ENCODE measurements around the gene OR2V1.

Gene OR2V1

GRCh38 chr5:181088289-181088688 lies 42.7 kb downstream of the OR2V1 start:
- DNase-seq (ENCODE audit: extremely low read depth, low read depth), result no peak
- peak; percentile 58 for TF ChIP-seq CTCF (IDR thresholded peaks at IDR 0.05; ENCODE audit: low read depth, low read length, missing control alignments)
- H3K4me3 ChIP-seq (replicated peaks; ENCODE audit: low read depth, low read length), result no peak overlapping the region

- DNase-seq (ENCODE audit: extremely low read depth, low read depth), result no peak
- TF ChIP-seq CTCF (IDR thresholded peaks at IDR 0.05; ENCODE audit: low read depth, low read length, missing control alignments), result no peak
- no peak overlapping the region for H3K4me3 ChIP-seq (replicated peaks; ENCODE audit: low read depth, low read length)
Measured at GRCh38 chr5:181087309-181087708, 43.7 kb downstream of the OR2V1 start.

GRCh38 chr5:181086884-181087205 lies 44.1 kb downstream of the OR2V1 start:
- no peak for DNase-seq (ENCODE audit: extremely low read depth, low read depth)
- no peak for TF ChIP-seq CTCF (IDR thresholded peaks at IDR 0.05; ENCODE audit: low read depth, low read length, missing control alignments)
- H3K4me3 ChIP-seq (replicated peaks; ENCODE audit: low read depth, low read length), result no peak overlapping the region

- DNase-seq (ENCODE audit: extremely low read depth, low read depth), result no peak
- TF ChIP-seq CTCF (IDR thresholded peaks at IDR 0.05; ENCODE audit: low read depth, low read length, missing control alignments), result no peak
- H3K4me3 ChIP-seq (replicated peaks; ENCODE audit: low read depth, low read length), result no peak overlapping the region
Measured at GRCh38 chr5:181086026-181086883, 44.7 kb downstream of the OR2V1 start.

GRCh38 chr5:181084621-181085195 lies 46.3 kb downstream of the OR2V1 start:
- no peak for DNase-seq (ENCODE audit: extremely low read depth, low read depth)
- H3K4me3 ChIP-seq (replicated peaks; ENCODE audit: low read depth, low read length), result no peak overlapping the region
- TF ChIP-seq CTCF (IDR thresholded peaks at IDR 0.05; ENCODE audit: low read depth, low read length, missing control alignments), result no peak

- no peak overlapping the region for H3K4me3 ChIP-seq (replicated peaks; ENCODE audit: low read depth, low read length)
- no peak for DNase-seq (ENCODE audit: extremely low read depth, low read depth)
- TF ChIP-seq CTCF (IDR thresholded peaks at IDR 0.05; ENCODE audit: low read depth, low read length, missing control alignments), result no peak
Measured at GRCh38 chr5:181081989-181082388, 49.0 kb downstream of the OR2V1 start.

Data from HFF-Myc (cell line).